ENCODE results near the gene CRYBA2.

CRYBA2 gene

DNA sequence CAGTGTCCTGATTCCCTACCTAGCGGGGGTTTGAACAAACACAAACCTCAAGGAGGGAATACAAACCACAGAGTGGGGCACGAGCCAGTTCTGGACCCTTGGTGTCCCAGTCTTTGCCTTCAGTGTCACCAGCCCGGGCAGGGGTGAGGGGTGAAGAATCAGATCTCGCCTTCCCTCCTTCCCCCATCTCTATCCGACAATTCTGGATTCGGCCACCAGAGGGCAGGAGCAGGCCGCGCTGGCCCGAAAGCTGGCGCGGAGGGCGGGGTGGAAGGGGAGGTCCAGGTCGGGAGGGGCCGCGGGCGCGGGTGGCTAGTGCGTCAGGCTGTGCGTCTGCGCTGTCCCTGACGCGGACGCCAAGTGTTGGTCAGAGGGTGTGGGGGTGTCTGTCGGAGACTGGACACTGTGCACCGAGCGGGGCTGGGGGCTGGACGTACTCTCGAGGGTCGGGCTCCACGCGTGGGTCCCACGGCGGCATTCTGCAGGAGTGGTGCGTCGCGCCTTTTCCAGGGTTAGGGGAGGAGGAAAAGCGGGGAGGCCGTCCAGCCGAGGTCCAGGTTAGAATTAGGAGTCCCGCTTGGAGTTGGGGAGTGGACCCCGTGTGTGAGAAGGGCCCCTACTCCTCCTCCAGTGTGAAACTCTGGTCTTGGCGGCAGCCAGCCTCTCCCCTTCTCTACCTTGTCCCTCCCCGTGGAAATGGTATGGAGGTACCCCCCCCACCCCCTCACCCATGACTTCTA is 2.9 kb upstream of the CRYBA2 start:
- TF ChIP-seq, protein P1, sequence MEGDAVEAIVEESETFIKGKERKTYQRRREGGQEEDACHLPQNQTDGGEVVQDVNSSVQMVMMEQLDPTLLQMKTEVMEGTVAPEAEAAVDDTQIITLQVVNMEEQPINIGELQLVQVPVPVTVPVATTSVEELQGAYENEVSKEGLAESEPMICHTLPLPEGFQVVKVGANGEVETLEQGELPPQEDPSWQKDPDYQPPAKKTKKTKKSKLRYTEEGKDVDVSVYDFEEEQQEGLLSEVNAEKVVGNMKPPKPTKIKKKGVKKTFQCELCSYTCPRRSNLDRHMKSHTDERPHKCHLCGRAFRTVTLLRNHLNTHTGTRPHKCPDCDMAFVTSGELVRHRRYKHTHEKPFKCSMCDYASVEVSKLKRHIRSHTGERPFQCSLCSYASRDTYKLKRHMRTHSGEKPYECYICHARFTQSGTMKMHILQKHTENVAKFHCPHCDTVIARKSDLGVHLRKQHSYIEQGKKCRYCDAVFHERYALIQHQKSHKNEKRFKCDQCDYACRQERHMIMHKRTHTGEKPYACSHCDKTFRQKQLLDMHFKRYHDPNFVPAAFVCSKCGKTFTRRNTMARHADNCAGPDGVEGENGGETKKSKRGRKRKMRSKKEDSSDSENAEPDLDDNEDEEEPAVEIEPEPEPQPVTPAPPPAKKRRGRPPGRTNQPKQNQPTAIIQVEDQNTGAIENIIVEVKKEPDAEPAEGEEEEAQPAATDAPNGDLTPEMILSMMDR (IDR thresholded peaks at IDR 0.05): peak; percentile 88
- DNase-seq: peak; percentile 97
- Mint-ChIP-seq H3K27me3 (ENCODE audit: low read depth, poor library complexity) (peaks cover 98% of the 10 kb centered on the region), H3K4me1 (peaks cover 7% of the 10 kb centered on the region), H3K4me3 (peak overlapping the region; percentile 70), H3K36me3 (ENCODE audit: low read depth) (no peaks in the 10 kb centered on the region), H3K9me3 (peaks cover 4% of the 10 kb centered on the region), H3K27ac (no peak overlapping the region)

DNA sequence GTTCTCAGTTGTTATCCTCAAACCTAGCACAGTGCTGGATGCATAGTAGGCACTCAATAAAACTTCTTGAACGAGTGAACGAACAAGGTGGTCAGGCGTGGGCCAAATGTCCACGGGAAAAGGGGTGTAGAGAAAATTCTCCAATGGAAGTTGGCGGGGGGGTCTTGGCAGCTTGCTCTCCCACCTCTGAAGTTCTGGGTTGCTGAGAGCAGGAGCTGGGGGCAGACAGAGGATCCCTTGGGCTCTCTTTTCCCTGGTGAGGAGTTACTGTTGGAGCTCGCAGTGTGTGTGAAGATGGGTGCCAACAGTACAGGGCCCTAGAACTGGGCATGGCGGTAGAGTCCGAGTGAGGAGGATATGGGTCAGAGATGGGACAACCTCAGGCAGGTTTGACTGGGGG is 2.3 kb upstream of the CRYBA2 start:
- TF ChIP-seq, protein P1 (IDR thresholded peaks at IDR 0.05): no peak
- H3K4me1 Mint-ChIP-seq: peaks cover 7% of the 10 kb centered on the region
- H3K27ac Mint-ChIP-seq: no peak overlapping the region
- no peaks in the 10 kb centered on the region for H3K36me3 Mint-ChIP-seq (ENCODE audit: low read depth)
- H3K27me3 Mint-ChIP-seq (ENCODE audit: low read depth, poor library complexity): peaks cover 98% of the 10 kb centered on the region
- H3K4me3 Mint-ChIP-seq: peak overlapping the region; percentile 30
- H3K9me3 Mint-ChIP-seq: peaks cover 4% of the 10 kb centered on the region
- DNase-seq: no peak

DNA sequence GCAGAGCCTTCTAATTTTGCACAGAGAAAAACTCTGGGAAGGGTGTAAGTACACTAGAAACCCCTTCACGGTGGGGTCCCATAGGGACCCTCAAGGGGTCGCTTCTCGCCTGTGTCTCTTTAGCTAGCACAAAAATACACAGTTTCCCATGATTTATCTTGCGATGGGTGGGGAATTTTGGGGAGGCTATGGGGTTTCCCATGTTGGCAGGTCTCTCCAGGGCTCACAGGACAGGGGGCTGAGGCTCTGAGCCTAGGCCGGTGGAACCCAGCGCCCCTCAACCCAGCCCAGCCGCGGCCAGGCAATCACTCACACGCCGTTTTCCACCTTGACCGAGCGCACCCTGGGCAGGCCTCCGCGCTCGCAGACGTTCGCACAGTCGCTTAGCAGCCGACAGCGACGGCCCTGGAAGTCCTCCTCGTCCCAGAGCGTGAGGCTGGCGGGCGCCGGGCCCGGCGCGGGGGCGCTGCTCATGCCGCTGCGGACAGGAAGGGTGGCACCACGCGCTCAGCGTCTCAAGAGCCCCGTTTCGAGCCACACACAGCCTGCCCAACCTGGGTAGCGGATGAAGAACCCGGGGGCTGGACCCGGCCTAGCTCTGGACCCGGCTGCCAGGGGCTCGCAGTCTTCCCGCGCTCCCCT is 398 bp downstream of the CRYBA2 start:
- TF ChIP-seq, protein P1 (IDR thresholded peaks at IDR 0.05): no peak
- no peaks in the 10 kb centered on the region for H3K36me3 Mint-ChIP-seq (ENCODE audit: low read depth)
- H3K27ac Mint-ChIP-seq: no peak overlapping the region
- peaks cover 98% of the 10 kb centered on the region for H3K27me3 Mint-ChIP-seq (ENCODE audit: low read depth, poor library complexity)
- H3K4me1 Mint-ChIP-seq: no peaks in the 10 kb centered on the region
- peak; percentile 45 for DNase-seq
- peaks cover 4% of the 10 kb centered on the region for H3K9me3 Mint-ChIP-seq
- H3K4me3 Mint-ChIP-seq: no peak overlapping the region

DNA sequence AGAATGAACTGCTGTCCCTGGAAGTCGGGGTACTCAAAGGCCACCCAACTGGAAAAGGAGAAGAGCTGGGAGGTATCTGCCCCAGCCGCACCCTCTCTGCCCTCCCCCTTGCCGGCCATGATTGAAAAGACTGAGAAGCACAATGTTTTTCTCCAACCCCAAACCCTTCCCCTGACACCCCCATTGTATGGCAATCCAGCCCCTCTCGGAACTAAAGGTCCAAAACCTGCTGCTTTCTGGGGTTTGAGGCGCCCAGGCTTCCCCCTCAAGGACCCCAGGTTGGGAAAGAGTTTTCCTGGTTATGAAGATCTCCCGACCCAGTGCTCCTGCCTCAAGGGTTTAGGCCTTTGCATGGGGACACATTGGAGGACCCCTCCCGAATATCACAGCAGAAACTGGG is 1.0 kb downstream of the CRYBA2 start:
- Mint-ChIP-seq H3K4me3 (no peak overlapping the region), H3K27ac (no peak overlapping the region), H3K36me3 (ENCODE audit: low read depth) (no peaks in the 10 kb centered on the region), H3K9me3 (peaks cover 4% of the 10 kb centered on the region), H3K4me1 (no peaks in the 10 kb centered on the region), H3K27me3 (ENCODE audit: low read depth, poor library complexity) (peaks cover 98% of the 10 kb centered on the region)
- TF ChIP-seq, protein P1 (IDR thresholded peaks at IDR 0.05): no peak
- no peak for DNase-seq

DNA sequence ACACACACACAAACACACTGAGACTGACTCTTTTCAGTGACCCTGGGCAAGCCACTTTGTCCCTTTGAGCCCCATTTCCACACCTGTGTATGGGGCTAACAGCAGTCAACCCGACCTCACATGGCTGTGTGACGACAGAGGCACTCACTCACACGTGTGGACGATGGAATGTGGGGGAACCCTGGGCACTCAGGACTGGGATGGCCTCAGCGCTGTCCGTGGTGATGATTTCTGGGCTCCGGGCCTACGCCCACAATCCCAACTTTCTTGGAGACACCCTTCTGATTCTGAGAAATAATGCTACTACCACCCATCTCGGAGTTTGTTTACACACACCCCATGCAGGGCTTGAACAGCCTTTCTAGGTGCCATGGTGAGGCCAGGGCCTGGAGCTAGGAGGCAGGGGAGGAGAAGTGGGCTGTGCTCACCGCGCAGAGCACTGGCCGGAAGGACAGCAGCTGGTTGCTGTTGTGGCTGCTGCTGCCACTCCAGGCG is 1.5 kb downstream of the CRYBA2 start:
- peaks cover 4% of the 10 kb centered on the region for H3K9me3 Mint-ChIP-seq
- H3K27me3 Mint-ChIP-seq (ENCODE audit: low read depth, poor library complexity): peaks cover 99% of the 10 kb centered on the region
- H3K36me3 Mint-ChIP-seq (ENCODE audit: low read depth): no peaks in the 10 kb centered on the region
- TF ChIP-seq, protein P1 (IDR thresholded peaks at IDR 0.05): no peak
- no peak overlapping the region for H3K27ac Mint-ChIP-seq
- H3K4me3 Mint-ChIP-seq: no peak overlapping the region
- H3K4me1 Mint-ChIP-seq: no peaks in the 10 kb centered on the region
- peak; percentile 45 for DNase-seq
